Liver (tissue), 9 donors: ENCODE measurements around the gene CACHD1. TPM values are rescaled to one million over a fixed set of nuclear protein-coding genes. Genes with fewer than 3 reads are reported as not detected.

Experiments
- DNase-seq: peaks from one replicate; pipeline ENCODE4 v3.0.0-alpha.2; 2017; ENCODE audit warnings: low spot score
- H3K27ac ChIP-seq, 2 donors: one replicate each; pipeline ENCODE4 v1.7.0; 2013; ENCODE audit warnings: inconsistent platforms in 2 of 2, low read length in 2 of 2, control low read depth in 1 of 2, low read depth in 1 of 2, mild to moderate bottlenecking in 1 of 2
- H3K27me3 ChIP-seq, 4 donors: one replicate each; pipeline versions ENCODE4 v1.6.1 to v1.7.0; 2013; ENCODE audit warnings: low read length in 3 of 4, inconsistent platforms in 1 of 4, mild to moderate bottlenecking in 1 of 4, moderate library complexity in 1 of 4; ENCODE audit not compliant: control insufficient read depth in 4 of 4, insufficient read depth in 4 of 4
- H3K36me3 ChIP-seq, 4 donors: one replicate each; pipeline versions ENCODE4 v1.6.1 to v1.7.0; 2013; ENCODE audit warnings: low read length in 3 of 4, mild to moderate bottlenecking in 3 of 4, low read depth in 1 of 4, moderate library complexity in 1 of 4; ENCODE audit not compliant: control insufficient read depth in 4 of 4, insufficient read depth in 3 of 4
- H3K4me1 ChIP-seq, 4 donors: one replicate each; pipeline versions ENCODE4 v1.6.1 to v1.7.0; 2013; ENCODE audit warnings: low read length in 3 of 4, mild to moderate bottlenecking in 3 of 4, moderate library complexity in 1 of 4; ENCODE audit not compliant: control insufficient read depth in 4 of 4, insufficient read depth in 4 of 4
- H3K4me3 ChIP-seq, 3 donors: one replicate each; pipeline versions ENCODE4 v1.6.1 to v1.7.0; 2013; ENCODE audit warnings: low read length in 3 of 3, control low read depth in 1 of 3, low read depth in 1 of 3, mild to moderate bottlenecking in 1 of 3
- H3K9ac ChIP-seq, 2 donors: one replicate each; pipeline ENCODE4 v1.7.0; 2013; ENCODE audit warnings: low read length in 2 of 2, mild to moderate bottlenecking in 2 of 2, moderate library complexity in 2 of 2, control low read depth in 1 of 2, low read depth in 1 of 2
- H3K9me3 ChIP-seq, 4 donors: one replicate each; pipeline versions ENCODE4 v1.6.1 to v1.7.0; 2013; ENCODE audit warnings: low read length in 3 of 4; ENCODE audit not compliant: control insufficient read depth in 4 of 4
- ATF3 ChIP-seq: IDR thresholded peaks from 2 replicates; pipeline ENCODE4 v1.6.1; 2016; ENCODE audit warnings: antibody characterized with exemption
- CTCF ChIP-seq: fragments of 150-350 bp; IDR thresholded peaks from 2 replicates; pipeline ENCODE4 v1.5.1; 2017; ENCODE audit warnings: improper control_type of control experiment, low read depth, low read length; ENCODE audit not compliant: missing input control
- EGR1 ChIP-seq, 2 donors: IDR thresholded peaks; 2 replicates each; pipeline ENCODE4 v1.6.1; 2016 to 2018; ENCODE audit warnings: antibody characterized with exemption in 2 of 2, low read depth in 2 of 2
- FOXA1 ChIP-seq: IDR thresholded peaks from 2 replicates; pipeline ENCODE4 v1.6.1; 2016; ENCODE audit warnings: antibody characterized with exemption
- FOXA2 ChIP-seq: IDR thresholded peaks from 2 replicates; pipeline ENCODE4 v1.6.1; 2016; ENCODE audit warnings: antibody characterized with exemption
- GABPA ChIP-seq, 2 donors: IDR thresholded peaks in 1 of 2; conservative IDR thresholded peaks in 1 of 2; 2 replicates each; pipeline ENCODE4 v1.6.1; 2016; ENCODE audit warnings: antibody characterized with exemption in 2 of 2, mild to moderate bottlenecking in 1 of 2, moderate library complexity in 1 of 2
- HNF4A ChIP-seq, 2 donors: conservative IDR thresholded peaks; 2 replicates each; pipeline ENCODE4 v1.6.1; 2016; ENCODE audit warnings: antibody characterized with exemption in 2 of 2, mild to moderate bottlenecking in 2 of 2
- HNF4G ChIP-seq: IDR thresholded peaks from 2 replicates; pipeline ENCODE4 v1.6.1; 2016; ENCODE audit warnings: antibody characterized with exemption
- JUND ChIP-seq, 2 donors: IDR thresholded peaks; 2 replicates each; pipeline ENCODE4 v1.6.1; 2016; ENCODE audit warnings: antibody characterized with exemption in 2 of 2
- MAX ChIP-seq: IDR thresholded peaks from 2 replicates; pipeline ENCODE4 v1.6.1; 2016; ENCODE audit warnings: antibody characterized with exemption
- NR2F2 ChIP-seq: IDR thresholded peaks from 2 replicates; pipeline ENCODE4 v1.6.1; 2016; ENCODE audit warnings: antibody characterized with exemption
- RAD21 ChIP-seq, 2 donors: IDR thresholded peaks; 2 replicates each; pipeline ENCODE4 v1.6.1; 2016; ENCODE audit warnings: antibody characterized with exemption in 2 of 2, mild to moderate bottlenecking in 2 of 2
- REST ChIP-seq: IDR thresholded peaks from 2 replicates; pipeline ENCODE4 v1.6.1; 2016; ENCODE audit warnings: antibody characterized with exemption, mild to moderate bottlenecking
- RXRA ChIP-seq, 2 donors: IDR thresholded peaks; 2 replicates each; pipeline ENCODE4 v1.6.1; 2017 to 2018; ENCODE audit warnings: antibody characterized with exemption in 2 of 2, mild to moderate bottlenecking in 1 of 2
- SP1 ChIP-seq: IDR thresholded peaks from 2 replicates; pipeline ENCODE4 v1.6.1; 2018; ENCODE audit warnings: antibody characterized with exemption, mild to moderate bottlenecking
- TAF1 ChIP-seq: conservative IDR thresholded peaks from 2 replicates; pipeline ENCODE4 v1.6.1; 2016; ENCODE audit warnings: antibody characterized with exemption, mild to moderate bottlenecking
- YY1 ChIP-seq: IDR thresholded peaks from 2 replicates; pipeline ENCODE4 v1.6.1; 2016; ENCODE audit warnings: antibody characterized with exemption, mild to moderate bottlenecking
- ZBTB33 ChIP-seq: IDR thresholded peaks from 2 replicates; pipeline ENCODE4 v1.6.1; 2016; ENCODE audit warnings: antibody characterized with exemption
- WGBS: extraction: QIAGEN DNeasy Blood & Tissue Kit; methylation state at CpG from one replicate; pipeline ENCODE4 v1.1.7; 2013; 5-methylcytosine and 5-hydroxymethylcytosine counted together
- polyA plus RNA-seq, 2 donors: library from polyadenylated mRNA; stranded (reverse) in 1 of 2; unstranded in 1 of 2; fragments of 200-250 nt in 1 of 2; fragments of >200 nt in 1 of 2; fragmentation: Nextera tagmentation in 1 of 2; extraction: Ambion mirVana in 1 of 2; gene quantifications; one replicate each; pipeline versions ENCODE4 v1.2.1 to v1.2.3, GENCODE V29; 2013 to 2015
- total RNA-seq, 2 donors: library from RNA; depleted of rRNA; stranded (reverse); fragments of >200 nt; gene quantifications; one replicate each; pipeline ENCODE4 v1.2.3, GENCODE V29; 2014
- donor health status: healthy.
- donor health status: healthy.
- donor health status: healthy.
- donor health status: healthy.
- donor health status: healthy.

The CACHD1 gene
- total and polyA plus RNA-seq, 4 donors: 0.68 to 4.2 (median 2.3) TPM

- TF ChIP-seq REST (no peak), HNF4G (no peak), HNF4A (conservative IDR thresholded peaks at IDR 0.05) (no peak), RAD21 (IDR thresholded peaks at IDR 0.05) (no peak), FOXA2 (no peak), TAF1 (no peak), EGR1 (IDR thresholded peaks at IDR 0.05; ENCODE audit: low read depth in 2 of 2) (no peak), GABPA (IDR thresholded peaks at IDR 0.05 in 1 of 2, conservative IDR thresholded peaks at IDR 0.05 in 1 of 2) (no peak), ATF3 (no peak), NR2F2 (no peak), YY1 (no peak), ZBTB33 (no peak), JUND (IDR thresholded peaks at IDR 0.05) (no peak), SP1 (no peak), MAX (no peak), CTCF (no peak)
- Histone ChIP-seq H3K9ac (no peak overlapping the region), H3K36me3 (no peaks in the 10 kb centered on the region), H3K4me1 (peaks cover 0 to 6% (median 0%) of the 10 kb centered on the region in 4 donors), H3K9me3 (no peaks in the 10 kb centered on the region), H3K4me3 (no peak overlapping the region), H3K27ac (no peak overlapping the region), H3K27me3 (no peaks in the 10 kb centered on the region)
- 89% methylated on average over 10 of the region's 10 CpGs for WGBS
- DNase-seq: no peak
These were observed 57.2 kb downstream of the CACHD1 start for GRCh38 chr1:64527165-64527564.

GRCh38 chr1:64527786-64528185, 57.9 kb downstream of the CACHD1 start:
- Histone ChIP-seq H3K4me3 (no peak overlapping the region), H3K36me3 (no peaks in the 10 kb centered on the region), H3K27ac (no peak overlapping the region), H3K4me1 (peaks cover 0 to 6% (median 0%) of the 10 kb centered on the region in 4 donors), H3K9ac (no peak overlapping the region), H3K27me3 (no peaks in the 10 kb centered on the region), H3K9me3 (no peaks in the 10 kb centered on the region)
- DNase-seq: no peak
- TF ChIP-seq CTCF: no peak
- no peak for TF ChIP-seq GABPA (IDR thresholded peaks at IDR 0.05 in 1 of 2, conservative IDR thresholded peaks at IDR 0.05 in 1 of 2)
- TF ChIP-seq RXRA (IDR thresholded peaks at IDR 0.05): no peak
- TF ChIP-seq EGR1 (IDR thresholded peaks at IDR 0.05; ENCODE audit: low read depth in 2 of 2): no peak
- TF ChIP-seq FOXA1: no peak
- TF ChIP-seq SP1: no peak
- TF ChIP-seq ZBTB33: no peak
- TF ChIP-seq HNF4A (conservative IDR thresholded peaks at IDR 0.05): no peak
- TF ChIP-seq HNF4G: no peak
- TF ChIP-seq FOXA2: no peak
- no peak for TF ChIP-seq NR2F2
- TF ChIP-seq TAF1: no peak
- TF ChIP-seq YY1: no peak
- TF ChIP-seq MAX: no peak
